Measurements from ENCODE around the gene COL1A2.

DNA sequence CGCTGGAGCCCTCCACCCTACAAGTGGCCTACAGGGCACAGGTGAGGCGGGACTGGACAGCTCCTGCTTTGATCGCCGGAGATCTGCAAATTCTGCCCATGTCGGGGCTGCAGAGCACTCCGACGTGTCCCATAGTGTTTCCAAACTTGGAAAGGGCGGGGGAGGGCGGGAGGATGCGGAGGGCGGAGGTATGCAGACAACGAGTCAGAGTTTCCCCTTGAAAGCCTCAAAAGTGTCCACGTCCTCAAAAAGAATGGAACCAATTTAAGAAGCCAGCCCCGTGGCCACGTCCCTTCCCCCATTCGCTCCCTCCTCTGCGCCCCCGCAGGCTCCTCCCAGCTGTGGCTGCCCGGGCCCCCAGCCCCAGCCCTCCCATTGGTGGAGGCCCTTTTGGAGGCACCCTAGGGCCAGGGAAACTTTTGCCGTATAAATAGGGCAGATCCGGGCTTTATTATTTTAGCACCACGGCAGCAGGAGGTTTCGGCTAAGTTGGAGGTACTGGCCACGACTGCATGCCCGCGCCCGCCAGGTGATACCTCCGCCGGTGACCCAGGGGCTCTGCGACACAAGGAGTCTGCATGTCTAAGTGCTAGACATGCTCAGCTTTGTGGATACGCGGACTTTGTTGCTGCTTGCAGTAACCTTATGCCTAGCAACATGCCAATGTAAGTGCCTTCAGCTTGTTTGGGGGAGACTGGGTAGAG is at the start of gene COL1A2:
- no peak for TF ChIP-seq POLR2A (IDR thresholded peaks at IDR 0.05)
- TF ChIP-seq, protein P1, sequence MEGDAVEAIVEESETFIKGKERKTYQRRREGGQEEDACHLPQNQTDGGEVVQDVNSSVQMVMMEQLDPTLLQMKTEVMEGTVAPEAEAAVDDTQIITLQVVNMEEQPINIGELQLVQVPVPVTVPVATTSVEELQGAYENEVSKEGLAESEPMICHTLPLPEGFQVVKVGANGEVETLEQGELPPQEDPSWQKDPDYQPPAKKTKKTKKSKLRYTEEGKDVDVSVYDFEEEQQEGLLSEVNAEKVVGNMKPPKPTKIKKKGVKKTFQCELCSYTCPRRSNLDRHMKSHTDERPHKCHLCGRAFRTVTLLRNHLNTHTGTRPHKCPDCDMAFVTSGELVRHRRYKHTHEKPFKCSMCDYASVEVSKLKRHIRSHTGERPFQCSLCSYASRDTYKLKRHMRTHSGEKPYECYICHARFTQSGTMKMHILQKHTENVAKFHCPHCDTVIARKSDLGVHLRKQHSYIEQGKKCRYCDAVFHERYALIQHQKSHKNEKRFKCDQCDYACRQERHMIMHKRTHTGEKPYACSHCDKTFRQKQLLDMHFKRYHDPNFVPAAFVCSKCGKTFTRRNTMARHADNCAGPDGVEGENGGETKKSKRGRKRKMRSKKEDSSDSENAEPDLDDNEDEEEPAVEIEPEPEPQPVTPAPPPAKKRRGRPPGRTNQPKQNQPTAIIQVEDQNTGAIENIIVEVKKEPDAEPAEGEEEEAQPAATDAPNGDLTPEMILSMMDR (IDR thresholded peaks at IDR 0.05), result no peak
